B cell (primary cell): ENCODE measurements around the gene PAQR5. TPM values are rescaled to one million over a fixed set of nuclear protein-coding genes. Genes with fewer than 3 reads are reported as not detected.

Source experiments
- ATAC-seq: fragments of 200-7000 bp; cut with Tn5 transposase; one replicate; pipeline ENCODE4 v1.10.0; 2021; ENCODE audit warnings: low read depth, mild to moderate bottlenecking, moderate number of reproducible peaks, moderate library complexity
- CTCF ChIA-PET: fragments of 350-600 bp; sonication (Branson Sonifier 250); formaldehyde crosslinking; loops from one replicate; lab custom pipeline; 2021; ENCODE audit warnings: antibody characterized with exemption, inconsistent platforms; lab: Charles Lee
- POLR2A ChIA-PET: fragments of 350-600 bp; sonication (Branson Sonifier 250); formaldehyde crosslinking; loops from one replicate; lab custom pipeline; 2021; ENCODE audit warnings: antibody characterized with exemption; lab: Charles Lee
- DNase-seq: peaks from one replicate; pipeline ENCODE4 v3.0.0; 2013
- H2AFZ ChIP-seq: 2 replicates; pipeline ENCODE4 v1.6.1; 2012; ENCODE audit warnings: mild to moderate bottlenecking, low read depth, low read length; ENCODE audit not compliant: insufficient read depth, poor library complexity, severe bottlenecking
- H3K27ac ChIP-seq, 2 donors: 1 replicate in 1 of 2; 2 replicates in 1 of 2; pipeline ENCODE4 v1.5.1; 2012 to 2013; ENCODE audit warnings: low read length in 2 of 2, mild to moderate bottlenecking in 2 of 2, moderate library complexity in 1 of 2
- H3K27me3 ChIP-seq, 4 experiments: fragments of 200-600 bp in 1 of 4; sonication (generic) in 1 of 4; replicated peaks in 1 of 4; 1 replicate in 2 of 4; 2 replicates in 2 of 4; pipeline versions ENCODE4 v1.6.1 to v1.7.0; 2013 to 2016; ENCODE audit warnings: low read length in 3 of 4, mild to moderate bottlenecking in 2 of 4, mixed read lengths in 1 of 4, moderate library complexity in 1 of 4; ENCODE audit not compliant: insufficient read depth in 4 of 4, control insufficient read depth in 3 of 4; ENCODE audit errors: control extremely low read depth in 1 of 4
- H3K36me3 ChIP-seq, 2 experiments: replicated peaks in 1 of 2; 1 replicate in 1 of 2; 2 replicates in 1 of 2; pipeline versions ENCODE4 v1.6.1 to v1.7.1; 2013; ENCODE audit warnings: low read length in 1 of 2; ENCODE audit not compliant: insufficient read depth in 2 of 2, control insufficient read depth in 1 of 2; ENCODE audit errors: control extremely low read depth in 1 of 2, extremely low read depth in 1 of 2
- H3K4me1 ChIP-seq, 2 donors: fragments of 200-600 bp in 1 of 2; sonication (generic) in 1 of 2; 1 replicate in 1 of 2; 2 replicates in 1 of 2; pipeline versions ENCODE4 v1.5.1 to v1.6.1; 2013 to 2017; ENCODE audit warnings: low read length in 2 of 2; ENCODE audit not compliant: control insufficient read depth in 2 of 2, insufficient read depth in 2 of 2
- H3K4me2 ChIP-seq: replicated peaks from 2 replicates; pipeline ENCODE3; 2012; ENCODE audit warnings: mild to moderate bottlenecking, low read depth, low read length; ENCODE audit not compliant: poor library complexity, severe bottlenecking
- H3K4me3 ChIP-seq, 5 experiments: fragments of 200-600 bp in 1 of 5; sonication (generic) in 1 of 5; 1 replicate in 3 of 5; 2 replicates in 2 of 5; pipeline versions ENCODE4 v1.5.1 to v1.7.0; 2011 to 2016; ENCODE audit warnings: low read length in 4 of 5, mild to moderate bottlenecking in 4 of 5, low read depth in 2 of 5, control low read depth in 1 of 5, moderate library complexity in 1 of 5; ENCODE audit not compliant: insufficient read depth in 1 of 5; ENCODE audit errors: control extremely low read depth in 1 of 5, extremely low read depth in 1 of 5
- H3K79me2 ChIP-seq: fragments of 200-600 bp; sonication (generic); one replicate; pipeline ENCODE4 v1.6.0; 2016; ENCODE audit warnings: low read length; ENCODE audit not compliant: control insufficient read depth, insufficient read depth
- H3K9ac ChIP-seq: fragments of 200-600 bp; sonication (generic); 2 replicates; pipeline ENCODE4 v1.6.1; 2017; ENCODE audit warnings: mild to moderate bottlenecking, low read length, moderate library complexity
- H3K9me3 ChIP-seq, 3 donors: one replicate each; pipeline versions ENCODE4 v1.6.1 to v1.7.1; 2013; ENCODE audit warnings: low read length in 2 of 3; ENCODE audit not compliant: control insufficient read depth in 2 of 3, insufficient read depth in 1 of 3; ENCODE audit errors: control extremely low read depth in 1 of 3
- H4K20me1 ChIP-seq: 2 replicates; pipeline ENCODE4 v1.6.0; 2012; ENCODE audit warnings: mild to moderate bottlenecking, low read length; ENCODE audit not compliant: insufficient read depth, control insufficient read depth, poor library complexity, severe bottlenecking
- H3K27ac Mint-ChIP-seq: one replicate; pipeline ENCODE4 v1.8.0; 2021; ENCODE audit warnings: mixed read lengths
- H3K27me3 Mint-ChIP-seq: one replicate; pipeline ENCODE4 v1.8.0; 2021; ENCODE audit warnings: mixed read lengths
- H3K4me1 Mint-ChIP-seq: one replicate; pipeline ENCODE4 v1.8.0; 2021; ENCODE audit warnings: mixed read lengths
- H3K4me3 Mint-ChIP-seq: one replicate; pipeline ENCODE4 v1.8.0; 2021; ENCODE audit warnings: mixed read lengths
- H3K9me3 Mint-ChIP-seq: one replicate; pipeline ENCODE4 v1.8.0; 2022; ENCODE audit warnings: mixed read lengths; ENCODE audit not compliant: insufficient read depth
- CTCF ChIP-seq: fragments of 200-600 bp; IDR thresholded peaks from one replicate; pipeline ENCODE4 v1.8.0; 2022; ENCODE audit warnings: antibody characterized with exemption, mild to moderate bottlenecking
- EZH2 ChIP-seq: IDR thresholded peaks from 2 replicates; pipeline ENCODE4 v1.6.1; 2012; ENCODE audit warnings: borderline replicate concordance, low read depth, mild to moderate bottlenecking, moderate library complexity, low read length; ENCODE audit not compliant: insufficient read depth, poor library complexity, severe bottlenecking
- WGBS: methylation state at CpG from one replicate; pipeline ENCODE4 v1.1.5; 2013; ENCODE audit warnings: missing lambda C conversion rate; ENCODE audit not compliant: insufficient coverage; 5-methylcytosine and 5-hydroxymethylcytosine counted together
- intact Hi-C: fragments of 100-400 bp; cut with micrococcal nuclease; formaldehyde crosslinking; loops from one replicate; pipeline ENCODE4 v1.10.0; 2022
- polyA plus RNA-seq: library from polyadenylated mRNA; depleted of rRNA; stranded (reverse); fragments of >200 nt; gene quantifications from 2 replicates; pipeline ENCODE4 v1.2.3, GENCODE V29; 2012
- total RNA-seq, 2 donors: library from RNA; stranded (reverse); fragments of 120-200 nt in 1 of 2; gene quantifications; 1 replicate in 1 of 2; 2 replicates in 1 of 2; pipeline versions ENCODE4 v1.2.3 to v1.2.4, GENCODE V29; 2013 to 2022

PAQR5 gene
- total and polyA plus RNA-seq, 2 donors (not counting 1 experiment from before 2014, with no cell fraction given): not detected

- Mint-ChIP-seq H3K4me1 (peaks cover 13% of the 10 kb centered on the region), H3K9me3 (no peaks in the 10 kb centered on the region), H3K27ac (no peak overlapping the region), H3K27me3 (peaks cover 22% of the 10 kb centered on the region), H3K4me3 (peak overlapping the region; percentile 62)
- no peak for DNase-seq
- Histone ChIP-seq H3K4me2 (no peak overlapping the region), H3K4me1 (peaks cover 5 to 9% of the 10 kb centered on the region in 2 donors), H3K4me3 (no peak overlapping the region), H2AFZ (no peak overlapping the region), H3K9ac (no peak overlapping the region), H3K79me2 (peaks cover 8% of the 10 kb centered on the region), H4K20me1 (no peaks in the 10 kb centered on the region), H3K27me3 (peaks cover 0 to 8% (median 2%) of the 10 kb centered on the region in 4 experiments), H3K36me3 (no peaks in the 10 kb centered on the region), H3K9me3 (no peaks in the 10 kb centered on the region), H3K27ac (no peak overlapping the region)
- no peak for ATAC-seq
- CTCF ChIA-PET: interaction anchor here (0.6 to 1.5 kb wide), 4 partner anchors 18 to 765 kb away, joined by 3 to 6 read pairs (median 4); no protein-coding TSS in a partner anchor
- TF ChIP-seq CTCF (no peak), EZH2 (no peak)
- intact Hi-C loops: loop anchor here (10.0 kb wide), 1 partner anchor 1352 kb away; the partner anchor contains the start of gene UACA
- POLR2A ChIA-PET: no interaction called here
- WGBS: 100% methylated on average over 1 of the region's 1 CpG
Observed at GRCh38 chr15:69412701-69413100, 114.0 kb downstream of the PAQR5 start.
